ENCODE data around the gene RBMS1. TPM values are rescaled to one million over a fixed set of nuclear protein-coding genes. Genes with fewer than 3 reads are reported as not detected.

RBMS1 gene
- total RNA-seq, 1 experiment from 2014 or later: 77.5 TPM

DNA sequence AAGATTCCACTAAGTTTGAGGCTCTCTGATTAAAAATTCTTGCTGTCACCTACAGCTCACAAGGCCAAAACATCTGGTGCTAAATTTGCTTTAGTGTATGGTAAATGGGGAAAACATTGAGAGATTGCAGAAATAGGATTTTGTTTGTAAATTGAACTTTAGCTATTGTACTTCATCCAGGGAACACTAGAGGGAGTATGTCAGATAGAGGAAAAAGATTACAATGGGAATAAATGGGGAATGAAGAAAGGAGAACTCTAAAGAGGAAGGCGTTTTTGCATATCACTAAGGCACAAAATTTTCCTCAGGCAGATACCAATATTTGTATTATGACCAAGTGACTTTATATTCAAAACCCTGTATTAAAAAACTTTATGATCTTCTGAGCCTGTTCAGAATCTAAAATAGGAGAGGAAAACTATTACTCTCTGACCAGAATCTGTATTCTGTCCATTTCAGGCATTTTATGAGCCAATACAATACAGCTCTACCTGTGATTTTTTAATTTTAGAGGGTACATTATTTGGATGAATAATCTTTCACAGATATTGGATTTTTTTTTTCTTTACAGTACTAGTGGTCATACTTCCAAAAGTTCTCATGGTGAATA is 241.2 kb downstream of the RBMS1 start:
- no peaks in the 10 kb centered on the region for H3K9me3 ChIP-seq (ENCODE audit: control insufficient read depth, low read depth, low read length)
- H4K91ac ChIP-seq (ENCODE audit: insufficient read length, low read depth, low read length): no peak overlapping the region
- WGBS (ENCODE audit: extremely low coverage, insufficient read length, low lambda C conversion rate): no CpG with 5 or more reads among the region's 1 CpG
- no peaks in the 10 kb centered on the region for H3K36me3 Mint-ChIP-seq (ENCODE audit: insufficient read depth in 1 of 3, low read depth in 3 of 3)
- no peaks in the 10 kb centered on the region for H3K79me1 ChIP-seq (ENCODE audit: insufficient read depth, low read depth, low read length, poor library complexity, severe bottlenecking)
- no peak overlapping the region for H4K5ac ChIP-seq (ENCODE audit: insufficient read length, low read depth, low read length)
- no peak overlapping the region for H2AK5ac ChIP-seq (ENCODE audit: insufficient read length, low read length)
- H4K20me1 ChIP-seq (ENCODE audit: control insufficient read depth, insufficient read depth, insufficient read length): no peaks in the 10 kb centered on the region
- TF ChIP-seq, protein P1, sequence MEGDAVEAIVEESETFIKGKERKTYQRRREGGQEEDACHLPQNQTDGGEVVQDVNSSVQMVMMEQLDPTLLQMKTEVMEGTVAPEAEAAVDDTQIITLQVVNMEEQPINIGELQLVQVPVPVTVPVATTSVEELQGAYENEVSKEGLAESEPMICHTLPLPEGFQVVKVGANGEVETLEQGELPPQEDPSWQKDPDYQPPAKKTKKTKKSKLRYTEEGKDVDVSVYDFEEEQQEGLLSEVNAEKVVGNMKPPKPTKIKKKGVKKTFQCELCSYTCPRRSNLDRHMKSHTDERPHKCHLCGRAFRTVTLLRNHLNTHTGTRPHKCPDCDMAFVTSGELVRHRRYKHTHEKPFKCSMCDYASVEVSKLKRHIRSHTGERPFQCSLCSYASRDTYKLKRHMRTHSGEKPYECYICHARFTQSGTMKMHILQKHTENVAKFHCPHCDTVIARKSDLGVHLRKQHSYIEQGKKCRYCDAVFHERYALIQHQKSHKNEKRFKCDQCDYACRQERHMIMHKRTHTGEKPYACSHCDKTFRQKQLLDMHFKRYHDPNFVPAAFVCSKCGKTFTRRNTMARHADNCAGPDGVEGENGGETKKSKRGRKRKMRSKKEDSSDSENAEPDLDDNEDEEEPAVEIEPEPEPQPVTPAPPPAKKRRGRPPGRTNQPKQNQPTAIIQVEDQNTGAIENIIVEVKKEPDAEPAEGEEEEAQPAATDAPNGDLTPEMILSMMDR (conservative IDR thresholded peaks at IDR 0.05): peak; percentile 83
- no peak overlapping the region for H3K14ac ChIP-seq (ENCODE audit: insufficient read depth, low read length)
- no peak overlapping the region for H3K23ac ChIP-seq (ENCODE audit: insufficient read length, low read depth, low read length)
- no peak overlapping the region for H3K4me2 ChIP-seq (ENCODE audit: insufficient read depth, insufficient read length, low read length)
- no peak overlapping the region for H3T11ph ChIP-seq (ENCODE audit: low read length)
- no peak overlapping the region for H3K9ac ChIP-seq (ENCODE audit: extremely low read depth, insufficient read length, low read length)
- no peak overlapping the region for H3K27ac Mint-ChIP-seq
- H2BK20ac ChIP-seq (ENCODE audit: low read depth, low read length, poor library complexity, severe bottlenecking): no peak overlapping the region
- no peaks in the 10 kb centered on the region; the same call in 1 of the 2 replicates for H3K27me3 Mint-ChIP-seq (ENCODE audit: low read depth)
- H4K8ac ChIP-seq (replicated peaks; ENCODE audit: insufficient read length, low read depth, low read length): no peak overlapping the region
- H3K56ac ChIP-seq (ENCODE audit: insufficient read length, low read depth, low read length): no peak overlapping the region
- H3K4me1 ChIP-seq (ENCODE audit: insufficient read depth, low read length): peaks cover 2% of the 10 kb centered on the region; the same call in 1 of the 2 replicates
- H3K4ac ChIP-seq (ENCODE audit: low read depth, low read length): no peak overlapping the region
- no peak overlapping the region for H2BK120ac ChIP-seq (ENCODE audit: low read depth, low read length, poor library complexity, severe bottlenecking)
- no peak overlapping the region for H2AFZ ChIP-seq (ENCODE audit: low read length)
- H3K79me2 ChIP-seq (ENCODE audit: insufficient read depth, low read length): no peaks in the 10 kb centered on the region
- no peak overlapping the region for H2BK12ac ChIP-seq (ENCODE audit: insufficient read length, low read depth, low read length)
- no peak overlapping the region for H3K4me3 Mint-ChIP-seq
- DNase-seq: no peak
- peaks cover 4% of the 10 kb centered on the region in 2 experiments; a peak in 2 of 4 replicates for H3K4me1 Mint-ChIP-seq
- no peaks in the 10 kb centered on the region for H3K23me2 ChIP-seq (ENCODE audit: insufficient read length, low read depth, low read length, poor library complexity, severe bottlenecking)
- no peaks in the 10 kb centered on the region for H3K9me3 Mint-ChIP-seq
- no peaks in the 10 kb centered on the region for H3K27me3 ChIP-seq (ENCODE audit: insufficient read depth, low read length)
- H3K27ac ChIP-seq (ENCODE audit: insufficient read length, low read depth, low read length): no peak overlapping the region
- H3K18ac ChIP-seq (ENCODE audit: insufficient read length, low read depth, low read length): no peak overlapping the region
- no peak overlapping the region for H2BK15ac ChIP-seq (ENCODE audit: low read depth, low read length)
- H2BK5ac ChIP-seq (ENCODE audit: insufficient read length, low read length): no peak overlapping the region

Data from H9 (cell line).